Peyer's patch (tissue), 4 donors: ENCODE measurements around the gene PRTN3.

ENCODE experiments used
- POLR2A ChIP-seq, 2 donors: fragments of 450-650 bp; IDR thresholded peaks; one replicate each; pipeline ENCODE4 v1.5.1; 2017; ENCODE audit warnings: antibody characterized with exemption in 2 of 2, mild to moderate bottlenecking in 2 of 2, moderate library complexity in 2 of 2
- TF ChIP-seq, protein P1 (sequence below), 6 experiments: fragments of 450-650 bp in 4 of 6; fragments of 200-600 bp in 2 of 6; sonication (generic) in 1 of 6; IDR thresholded peaks; one replicate each; pipeline ENCODE4 v1.5.1; 2017 to 2019; ENCODE audit warnings: antibody characterized with exemption in 6 of 6, mild to moderate bottlenecking in 3 of 6, moderate library complexity in 1 of 6

DNA sequence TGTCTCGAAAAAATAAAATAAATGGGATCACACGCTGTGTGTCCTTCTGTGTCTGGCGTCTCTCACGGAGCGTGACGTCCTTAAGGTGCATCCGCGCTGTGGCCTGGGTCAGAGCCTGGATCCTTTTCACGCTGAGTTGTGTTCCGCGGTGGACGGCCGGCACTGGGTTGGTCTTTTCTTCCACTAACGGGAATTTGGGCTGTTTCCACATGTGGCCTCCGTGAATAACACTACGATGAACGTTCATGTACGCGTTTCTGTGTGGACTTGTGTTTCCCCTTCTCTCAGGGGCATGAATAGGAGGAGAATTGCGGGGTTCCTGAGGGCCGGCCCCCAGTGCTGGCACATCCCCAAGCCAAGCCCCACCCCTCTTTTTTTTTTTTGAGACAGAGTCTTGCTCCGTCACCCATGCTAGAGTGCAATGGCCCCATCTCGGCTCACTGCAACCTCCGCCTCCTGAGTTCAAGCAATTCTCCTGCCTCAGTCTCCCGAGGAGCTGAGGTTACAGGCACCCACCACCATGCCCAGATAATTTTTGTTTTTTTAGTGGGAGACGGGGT, 49.7 kb upstream of the PRTN3 start:
- TF ChIP-seq, protein P1, sequence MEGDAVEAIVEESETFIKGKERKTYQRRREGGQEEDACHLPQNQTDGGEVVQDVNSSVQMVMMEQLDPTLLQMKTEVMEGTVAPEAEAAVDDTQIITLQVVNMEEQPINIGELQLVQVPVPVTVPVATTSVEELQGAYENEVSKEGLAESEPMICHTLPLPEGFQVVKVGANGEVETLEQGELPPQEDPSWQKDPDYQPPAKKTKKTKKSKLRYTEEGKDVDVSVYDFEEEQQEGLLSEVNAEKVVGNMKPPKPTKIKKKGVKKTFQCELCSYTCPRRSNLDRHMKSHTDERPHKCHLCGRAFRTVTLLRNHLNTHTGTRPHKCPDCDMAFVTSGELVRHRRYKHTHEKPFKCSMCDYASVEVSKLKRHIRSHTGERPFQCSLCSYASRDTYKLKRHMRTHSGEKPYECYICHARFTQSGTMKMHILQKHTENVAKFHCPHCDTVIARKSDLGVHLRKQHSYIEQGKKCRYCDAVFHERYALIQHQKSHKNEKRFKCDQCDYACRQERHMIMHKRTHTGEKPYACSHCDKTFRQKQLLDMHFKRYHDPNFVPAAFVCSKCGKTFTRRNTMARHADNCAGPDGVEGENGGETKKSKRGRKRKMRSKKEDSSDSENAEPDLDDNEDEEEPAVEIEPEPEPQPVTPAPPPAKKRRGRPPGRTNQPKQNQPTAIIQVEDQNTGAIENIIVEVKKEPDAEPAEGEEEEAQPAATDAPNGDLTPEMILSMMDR (IDR thresholded peaks at IDR 0.05), result no peak
- no peak for TF ChIP-seq POLR2A (IDR thresholded peaks at IDR 0.05)
